ENCODE measurements around the gene EFR3B.
"Not testable (repeated sequence)": the region's sequence is repeated elsewhere in the genome, so short reads cannot be mapped to it uniquely, and the experiment has no call there.

Gene EFR3B

DNA sequence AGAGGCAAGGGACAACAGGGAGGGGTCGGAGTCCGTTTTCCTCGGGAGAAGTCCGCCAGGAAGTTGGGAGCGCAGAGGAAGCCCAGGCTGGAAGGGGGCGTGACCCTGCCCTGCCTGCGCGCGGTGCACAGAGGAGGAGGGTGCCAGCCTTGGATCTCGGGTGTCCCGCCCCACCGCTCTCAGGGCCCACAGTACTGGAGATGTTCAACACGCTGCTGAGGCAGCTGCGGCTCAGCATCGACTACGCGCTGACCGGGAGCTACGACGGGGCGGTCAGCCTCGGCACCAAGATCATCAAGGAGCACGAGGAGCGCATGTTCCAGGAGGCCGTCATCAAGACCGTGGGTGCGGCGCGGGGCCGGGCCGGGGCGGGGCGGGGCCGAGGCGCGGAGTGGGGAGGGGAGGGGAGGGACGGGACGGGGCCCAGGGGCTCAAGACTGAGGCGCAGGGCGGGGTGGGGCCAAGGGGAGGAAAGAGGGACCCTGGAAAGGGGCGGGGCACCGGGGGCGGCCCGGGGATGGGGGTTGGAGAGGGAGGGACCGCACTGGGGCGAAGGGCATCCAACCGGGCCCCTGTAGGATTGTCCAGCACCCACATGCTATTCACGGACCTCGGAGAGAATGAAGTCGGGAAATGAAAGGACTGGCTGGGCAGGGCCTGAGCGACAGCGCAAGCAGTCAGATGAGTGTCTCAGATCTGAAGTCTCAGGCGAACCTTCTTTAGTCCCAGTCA is 89.9 kb downstream of the EFR3B start:
- no peak overlapping the region for H3K27ac ChIP-seq (ENCODE audit: low read length)
- no peaks in the 10 kb centered on the region for H3K9me3 ChIP-seq (ENCODE audit: control insufficient read depth in 1 of 2, low read length in 2 of 2)
- no peaks in the 10 kb centered on the region for H3K36me3 ChIP-seq (ENCODE audit: control insufficient read depth in 1 of 2, insufficient read depth in 2 of 2, low read length in 2 of 2)
- peak overlapping the region in 1 of 2 donors; percentile 8 for H3K4me3 ChIP-seq (ENCODE audit: low read depth in 1 of 2, low read length in 2 of 2)
- H3K4me1 ChIP-seq (ENCODE audit: control insufficient read depth in 1 of 2, insufficient read depth in 2 of 2, low read length in 2 of 2): no peaks in the 10 kb centered on the region
- H3K27me3 ChIP-seq (ENCODE audit: low read depth, low read length): no peaks in the 10 kb centered on the region

DNA sequence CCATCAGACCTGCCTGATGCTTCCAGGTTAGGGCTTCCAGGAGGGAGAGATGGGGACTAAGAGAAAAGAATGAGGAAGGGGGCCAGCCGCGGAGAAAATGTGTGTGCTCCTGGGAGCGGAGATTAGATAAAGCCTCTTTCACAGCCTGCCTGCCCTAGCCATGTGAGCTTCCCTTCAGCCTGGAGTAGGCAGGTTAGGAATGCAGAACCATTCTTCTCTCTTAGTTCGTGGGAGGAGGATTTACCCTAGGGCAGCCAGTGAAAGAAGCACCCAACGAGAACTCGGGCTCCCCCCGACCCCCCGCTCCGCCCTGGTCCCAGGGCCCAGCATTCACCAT is 90.4 kb downstream of the EFR3B start:
- Histone ChIP-seq H3K27ac (ENCODE audit: low read length) (no peak overlapping the region), H3K4me3 (ENCODE audit: low read depth in 1 of 2, low read length in 2 of 2) (no peak overlapping the region), H3K9me3 (ENCODE audit: control insufficient read depth in 1 of 2, low read length in 2 of 2) (no peaks in the 10 kb centered on the region), H3K4me1 (ENCODE audit: control insufficient read depth in 1 of 2, insufficient read depth in 2 of 2, low read length in 2 of 2) (no peaks in the 10 kb centered on the region), H3K36me3 (ENCODE audit: control insufficient read depth in 1 of 2, insufficient read depth in 2 of 2, low read length in 2 of 2) (no peaks in the 10 kb centered on the region), H3K27me3 (ENCODE audit: low read depth, low read length) (no peaks in the 10 kb centered on the region)

DNA sequence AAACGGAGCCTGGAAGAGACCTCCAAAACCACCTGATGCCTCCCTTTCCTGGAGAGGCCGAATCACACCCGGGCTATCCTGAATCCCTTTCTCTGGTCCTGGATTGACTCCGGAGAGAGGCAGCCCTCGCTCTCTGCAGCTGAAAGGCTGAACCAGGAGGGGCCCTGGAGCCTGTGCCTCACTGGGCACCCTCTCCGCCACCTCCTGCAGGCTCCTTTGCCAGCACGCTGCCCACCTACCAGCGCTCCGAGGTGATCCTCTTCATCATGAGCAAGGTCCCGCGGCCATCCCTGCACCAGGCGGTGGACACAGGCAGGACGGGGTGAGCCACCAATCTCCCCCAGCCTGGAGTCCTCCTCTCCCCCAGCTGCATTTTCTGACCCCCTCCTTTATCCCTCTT is 90.8 kb downstream of the EFR3B start:
- Histone ChIP-seq H3K9me3 (ENCODE audit: control insufficient read depth in 1 of 2, low read length in 2 of 2) (no peaks in the 10 kb centered on the region), H3K27ac (ENCODE audit: low read length) (no peak overlapping the region), H3K36me3 (ENCODE audit: control insufficient read depth in 1 of 2, insufficient read depth in 2 of 2, low read length in 2 of 2) (no peaks in the 10 kb centered on the region), H3K4me3 (ENCODE audit: low read depth in 1 of 2, low read length in 2 of 2) (no peak overlapping the region), H3K4me1 (ENCODE audit: control insufficient read depth in 1 of 2, insufficient read depth in 2 of 2, low read length in 2 of 2) (no peaks in the 10 kb centered on the region), H3K27me3 (ENCODE audit: low read depth, low read length) (no peaks in the 10 kb centered on the region)

DNA sequence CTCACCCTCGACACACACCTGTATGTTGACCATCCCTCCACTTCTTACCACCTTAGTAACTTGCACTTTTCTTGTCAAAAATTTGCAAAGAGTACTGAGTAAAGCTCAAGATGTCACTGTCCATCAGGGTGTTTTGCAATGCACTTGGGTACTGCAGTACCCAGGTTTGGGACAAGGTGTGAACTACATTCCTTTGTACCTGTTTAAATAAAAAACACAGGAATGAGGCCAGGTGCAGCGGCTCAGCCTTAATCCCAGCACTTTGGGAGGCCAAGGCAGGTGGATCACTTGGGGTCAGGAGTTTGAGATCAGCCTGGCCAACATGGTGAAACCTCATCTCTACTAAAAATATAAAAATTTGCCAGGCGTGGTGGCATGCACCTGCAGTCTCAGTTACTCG is 98.7 kb downstream of the EFR3B start:
- H3K27ac ChIP-seq (ENCODE audit: low read length); H3K4me1 ChIP-seq (ENCODE audit: control insufficient read depth in 1 of 2, insufficient read depth in 2 of 2, low read length in 2 of 2); H3K27me3 ChIP-seq (ENCODE audit: low read depth, low read length); H3K36me3 ChIP-seq (ENCODE audit: control insufficient read depth in 1 of 2, insufficient read depth in 2 of 2, low read length in 2 of 2); H3K4me3 ChIP-seq (ENCODE audit: low read depth in 1 of 2, low read length in 2 of 2); H3K9me3 ChIP-seq (ENCODE audit: control insufficient read depth in 1 of 2, low read length in 2 of 2): not testable (repeated sequence)

DNA sequence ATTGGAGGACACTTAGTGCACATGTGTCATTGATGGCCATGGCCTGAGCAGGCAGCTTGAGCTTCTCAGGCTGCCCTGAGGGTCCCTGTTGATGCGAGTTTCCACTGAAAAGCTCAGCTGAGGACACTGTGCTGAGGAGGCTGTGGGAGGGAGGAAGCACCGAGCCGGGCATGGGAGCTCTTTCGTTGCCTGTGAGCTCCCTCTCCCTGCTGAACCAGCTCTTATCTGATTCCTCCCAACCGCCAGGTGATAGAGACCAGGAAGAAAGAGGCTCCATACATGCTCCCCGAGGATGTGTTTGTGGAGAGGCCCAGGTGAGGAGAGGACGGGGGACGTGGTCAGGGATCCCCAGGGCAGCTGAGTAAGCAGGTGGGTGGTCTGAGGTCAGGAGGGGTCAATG is 99.2 kb downstream of the EFR3B start:
- peaks cover 0 to 3% of the 10 kb centered on the region in 2 donors for H3K36me3 ChIP-seq (ENCODE audit: control insufficient read depth in 1 of 2, insufficient read depth in 2 of 2, low read length in 2 of 2)
- H3K27ac ChIP-seq (ENCODE audit: low read length): no peak overlapping the region
- no peak overlapping the region for H3K4me3 ChIP-seq (ENCODE audit: low read depth in 1 of 2, low read length in 2 of 2)
- no peaks in the 10 kb centered on the region for H3K27me3 ChIP-seq (ENCODE audit: low read depth, low read length)
- no peaks in the 10 kb centered on the region for H3K9me3 ChIP-seq (ENCODE audit: control insufficient read depth in 1 of 2, low read length in 2 of 2)
- no peaks in the 10 kb centered on the region for H3K4me1 ChIP-seq (ENCODE audit: control insufficient read depth in 1 of 2, insufficient read depth in 2 of 2, low read length in 2 of 2)

DNA sequence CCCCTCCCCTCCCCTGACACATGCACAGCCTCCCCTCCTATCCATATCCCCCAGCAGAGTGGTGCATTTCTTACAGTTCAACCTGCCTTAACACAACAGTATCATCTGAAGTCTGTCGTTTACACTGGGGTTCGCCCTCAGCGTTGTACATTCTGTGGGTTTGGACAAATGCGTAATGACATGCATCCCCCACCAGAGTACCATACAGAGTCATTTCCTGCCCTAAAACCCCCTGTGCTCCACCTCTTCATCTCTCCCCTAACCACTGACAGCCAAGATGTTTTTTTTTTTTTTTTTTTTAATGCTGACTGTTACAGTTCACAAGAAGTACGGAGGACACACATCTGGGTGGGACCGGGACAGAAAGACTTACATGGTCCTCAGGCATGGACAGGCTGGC is 103.9 kb downstream of the EFR3B start:
- H3K9me3 ChIP-seq (ENCODE audit: control insufficient read depth in 1 of 2, low read length in 2 of 2): no peaks in the 10 kb centered on the region
- H3K36me3 ChIP-seq (ENCODE audit: control insufficient read depth in 1 of 2, insufficient read depth in 2 of 2, low read length in 2 of 2): peaks cover 0 to 4% of the 10 kb centered on the region in 2 donors
- H3K27me3 ChIP-seq (ENCODE audit: low read depth, low read length): no peaks in the 10 kb centered on the region
- H3K4me3 ChIP-seq (ENCODE audit: low read depth in 1 of 2, low read length in 2 of 2): no peak overlapping the region
- no peaks in the 10 kb centered on the region for H3K4me1 ChIP-seq (ENCODE audit: control insufficient read depth in 1 of 2, insufficient read depth in 2 of 2, low read length in 2 of 2)
- no peak overlapping the region for H3K27ac ChIP-seq (ENCODE audit: low read length)

DNA sequence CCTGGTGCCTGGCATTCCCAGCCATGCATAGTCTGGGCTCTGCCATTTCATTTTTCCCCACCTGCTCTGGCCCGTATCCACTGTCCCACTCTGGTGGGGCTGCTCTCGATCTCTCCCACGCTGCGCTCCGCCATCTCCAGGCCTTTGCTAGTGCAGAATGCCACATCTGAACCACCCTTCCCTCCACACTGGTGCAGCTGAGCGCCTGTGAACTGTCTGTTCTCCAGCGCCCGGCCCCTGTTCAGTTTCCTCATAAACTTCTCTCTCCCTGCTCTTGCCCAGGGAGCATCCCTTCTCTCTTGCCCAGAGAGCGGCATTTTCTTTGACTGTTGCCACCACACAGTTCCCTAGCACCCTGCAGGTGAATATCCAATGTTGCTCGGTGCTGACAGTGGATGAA is 105.0 kb downstream of the EFR3B start:
- no peak overlapping the region for H3K4me3 ChIP-seq (ENCODE audit: low read depth in 1 of 2, low read length in 2 of 2)
- no peaks in the 10 kb centered on the region for H3K9me3 ChIP-seq (ENCODE audit: control insufficient read depth in 1 of 2, low read length in 2 of 2)
- no peaks in the 10 kb centered on the region for H3K27me3 ChIP-seq (ENCODE audit: low read depth, low read length)
- peaks cover 0 to 4% of the 10 kb centered on the region in 2 donors for H3K36me3 ChIP-seq (ENCODE audit: control insufficient read depth in 1 of 2, insufficient read depth in 2 of 2, low read length in 2 of 2)
- no peaks in the 10 kb centered on the region for H3K4me1 ChIP-seq (ENCODE audit: control insufficient read depth in 1 of 2, insufficient read depth in 2 of 2, low read length in 2 of 2)
- H3K27ac ChIP-seq (ENCODE audit: low read length): no peak overlapping the region

DNA sequence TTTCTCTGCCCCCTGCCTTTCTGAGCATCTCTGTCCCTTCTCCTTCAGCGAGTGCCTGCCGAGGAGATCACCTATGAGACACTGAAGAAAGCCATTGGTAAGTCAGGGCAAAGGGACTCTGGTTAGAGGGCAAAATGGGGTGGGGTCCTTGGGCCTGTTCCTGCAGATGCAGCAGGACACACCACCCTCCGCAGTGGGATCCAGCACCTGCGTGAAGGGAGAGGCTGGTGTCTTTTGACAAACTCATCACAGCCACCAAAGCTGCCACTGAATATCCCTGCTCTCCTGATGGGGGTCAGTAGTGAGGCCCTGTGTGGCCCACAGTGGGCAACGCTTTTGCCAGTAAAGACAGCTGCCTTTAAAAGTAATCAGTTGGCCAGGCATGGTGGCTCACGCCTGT is 107.8 kb downstream of the EFR3B start:
- Histone ChIP-seq H3K4me3 (ENCODE audit: low read depth in 1 of 2, low read length in 2 of 2) (no peak overlapping the region), H3K9me3 (ENCODE audit: control insufficient read depth in 1 of 2, low read length in 2 of 2) (no peaks in the 10 kb centered on the region), H3K4me1 (ENCODE audit: control insufficient read depth in 1 of 2, insufficient read depth in 2 of 2, low read length in 2 of 2) (no peaks in the 10 kb centered on the region), H3K27ac (ENCODE audit: low read length) (no peak overlapping the region), H3K36me3 (ENCODE audit: control insufficient read depth in 1 of 2, insufficient read depth in 2 of 2, low read length in 2 of 2) (peaks cover 0 to 4% of the 10 kb centered on the region in 2 donors), H3K27me3 (ENCODE audit: low read depth, low read length) (no peaks in the 10 kb centered on the region)

DNA sequence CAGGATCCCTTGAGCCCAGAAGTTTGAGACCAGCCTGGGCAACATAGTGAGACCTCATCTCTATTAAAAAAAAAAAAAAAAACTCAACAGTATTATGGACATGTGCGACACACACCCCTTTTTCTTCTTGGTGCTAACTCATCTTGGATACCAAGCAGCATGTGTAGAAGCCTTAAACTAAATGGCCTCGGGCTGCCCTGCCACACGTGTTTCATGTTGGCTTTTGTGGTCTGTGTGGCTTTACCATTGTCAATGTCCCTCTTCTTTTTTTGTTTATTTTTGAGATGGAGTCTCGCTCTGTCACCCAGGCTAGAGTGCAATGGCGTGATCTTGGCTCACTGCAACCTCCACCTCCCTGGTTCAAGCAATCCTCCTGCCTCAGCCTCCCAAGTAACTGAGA is 109.1 kb downstream of the EFR3B start:
- H3K4me3 ChIP-seq (ENCODE audit: low read depth in 1 of 2, low read length in 2 of 2); H3K9me3 ChIP-seq (ENCODE audit: control insufficient read depth in 1 of 2, low read length in 2 of 2); H3K4me1 ChIP-seq (ENCODE audit: control insufficient read depth in 1 of 2, insufficient read depth in 2 of 2, low read length in 2 of 2); H3K27me3 ChIP-seq (ENCODE audit: low read depth, low read length); H3K36me3 ChIP-seq (ENCODE audit: control insufficient read depth in 1 of 2, insufficient read depth in 2 of 2, low read length in 2 of 2); H3K27ac ChIP-seq (ENCODE audit: low read length): not testable (repeated sequence)

DNA sequence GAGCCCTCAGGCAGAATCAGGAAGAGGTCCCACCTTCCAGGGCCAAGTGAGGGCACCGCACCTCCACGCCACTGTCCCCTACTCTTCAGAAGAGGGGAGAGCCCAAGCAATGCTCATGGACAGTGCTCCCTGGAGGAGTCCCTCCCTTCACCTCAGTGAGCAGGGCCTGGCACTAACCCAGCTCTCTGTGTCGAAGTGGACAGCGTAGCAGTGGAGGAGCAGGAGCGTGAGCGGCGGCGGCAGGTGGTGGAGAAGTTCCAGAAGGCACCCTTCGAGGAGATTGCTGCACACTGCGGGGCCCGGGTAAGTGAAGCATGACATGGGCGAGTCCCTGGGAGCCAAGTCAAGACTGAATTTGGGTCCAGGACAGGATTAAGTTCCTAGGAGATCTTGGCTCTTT is 109.8 kb downstream of the EFR3B start:
- Histone ChIP-seq H3K4me3 (ENCODE audit: low read depth in 1 of 2, low read length in 2 of 2) (no peak overlapping the region), H3K27ac (ENCODE audit: low read length) (no peak overlapping the region), H3K36me3 (ENCODE audit: control insufficient read depth in 1 of 2, insufficient read depth in 2 of 2, low read length in 2 of 2) (no peaks in the 10 kb centered on the region), H3K27me3 (ENCODE audit: low read depth, low read length) (no peaks in the 10 kb centered on the region), H3K4me1 (ENCODE audit: control insufficient read depth in 1 of 2, insufficient read depth in 2 of 2, low read length in 2 of 2) (no peaks in the 10 kb centered on the region), H3K9me3 (ENCODE audit: control insufficient read depth in 1 of 2, low read length in 2 of 2) (no peaks in the 10 kb centered on the region)

DNA sequence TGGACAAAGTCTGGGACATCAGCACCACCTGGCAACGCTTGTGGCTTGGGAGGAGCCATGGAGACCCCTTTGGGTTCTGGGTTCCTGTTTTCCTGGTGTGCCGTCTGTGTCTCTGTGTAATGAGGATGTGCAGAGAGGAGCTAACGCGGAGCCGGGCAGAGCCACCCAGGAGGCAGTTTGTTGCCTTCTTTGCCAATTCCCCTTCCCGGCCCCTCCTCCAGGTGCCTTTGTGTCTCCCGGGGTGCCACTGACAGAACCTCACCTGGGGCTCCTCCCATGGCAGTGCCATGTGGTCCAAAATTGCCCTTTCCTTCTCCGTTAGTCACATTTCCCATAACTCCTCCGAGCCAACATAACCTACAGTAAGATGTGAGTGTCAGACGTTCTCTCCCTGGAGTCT is 113.5 kb downstream of the EFR3B start:
- no peak overlapping the region for H3K27ac ChIP-seq (ENCODE audit: low read length)
- H3K4me3 ChIP-seq (ENCODE audit: low read depth in 1 of 2, low read length in 2 of 2): no peak overlapping the region
- no peaks in the 10 kb centered on the region for H3K27me3 ChIP-seq (ENCODE audit: low read depth, low read length)
- H3K36me3 ChIP-seq (ENCODE audit: control insufficient read depth in 1 of 2, insufficient read depth in 2 of 2, low read length in 2 of 2): no peaks in the 10 kb centered on the region
- no peaks in the 10 kb centered on the region for H3K4me1 ChIP-seq (ENCODE audit: control insufficient read depth in 1 of 2, insufficient read depth in 2 of 2, low read length in 2 of 2)
- no peaks in the 10 kb centered on the region for H3K9me3 ChIP-seq (ENCODE audit: control insufficient read depth in 1 of 2, low read length in 2 of 2)

DNA sequence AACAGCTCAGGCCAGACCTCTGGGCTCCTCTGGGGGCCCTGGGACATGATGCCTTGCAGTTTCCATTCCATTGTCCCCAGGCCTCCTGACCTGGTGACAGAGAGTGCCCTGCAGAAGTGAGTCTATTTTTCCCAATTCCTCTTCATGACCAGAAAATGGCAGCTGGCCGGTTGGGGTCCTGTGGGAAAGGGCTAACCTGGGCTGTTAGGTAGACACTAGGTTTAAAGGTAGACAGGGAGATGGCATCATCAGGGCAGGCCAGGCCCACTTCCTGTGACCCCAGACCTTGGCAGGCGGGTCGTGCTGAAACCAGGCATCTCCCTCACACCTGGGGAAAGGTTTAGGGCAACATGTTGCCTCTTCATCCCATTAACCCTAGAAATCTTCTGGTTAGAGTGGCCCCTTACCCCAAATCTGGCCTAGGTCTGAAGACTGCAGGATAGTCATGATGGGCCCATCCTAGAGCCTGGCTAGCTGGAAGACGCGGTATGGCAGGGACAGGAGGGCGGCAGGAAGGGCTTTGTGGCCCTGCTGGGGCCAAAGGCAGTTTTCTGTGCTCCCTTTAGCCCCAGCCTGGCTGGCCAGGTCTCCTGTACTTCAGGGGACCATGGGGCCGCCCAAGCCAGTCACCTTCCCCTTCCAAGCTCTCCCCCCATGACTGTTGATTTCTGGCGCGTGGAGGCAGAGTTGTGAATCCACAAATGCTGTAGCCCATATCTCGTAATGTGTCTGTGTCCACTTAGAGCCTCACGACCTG is 116.4 kb downstream of the EFR3B start:
- H3K9me3 ChIP-seq (ENCODE audit: control insufficient read depth in 1 of 2, low read length in 2 of 2): no peaks in the 10 kb centered on the region

More for the DNA sequence above, 116.4 kb downstream of the EFR3B start:
- Histone ChIP-seq H3K4me3 (ENCODE audit: low read depth in 1 of 2, low read length in 2 of 2) (no peak overlapping the region), H3K36me3 (ENCODE audit: control insufficient read depth in 1 of 2, insufficient read depth in 2 of 2, low read length in 2 of 2) (no peaks in the 10 kb centered on the region), H3K27ac (ENCODE audit: low read length) (no peak overlapping the region), H3K27me3 (ENCODE audit: low read depth, low read length) (no peaks in the 10 kb centered on the region), H3K4me1 (ENCODE audit: control insufficient read depth in 1 of 2, insufficient read depth in 2 of 2, low read length in 2 of 2) (no peaks in the 10 kb centered on the region)

All from muscle layer of duodenum (tissue), 2 donors.